Pons (tissue), 1 donor: ENCODE measurements around the gene NUMB.

Source experiments
- DNase-seq: peaks from one replicate; pipeline ENCODE4 v3.0.0-alpha.2; 2016; ENCODE audit warnings: low spot score

Gene NUMB

GRCh38 chr14:73245480-73246325 lies 212.6 kb downstream of the NUMB start:
- no peak for DNase-seq

- no peak for DNase-seq
Measured at GRCh38 chr14:73244541-73245290, 213.6 kb downstream of the NUMB start.

- DNase-seq, result no peak
Measured at GRCh38 chr14:73243748-73244147, 214.6 kb downstream of the NUMB start.

- DNase-seq, result no peak
Measured at GRCh38 chr14:73243341-73243740, 215.0 kb downstream of the NUMB start.

GRCh38 chr14:73242357-73242901 lies 215.9 kb downstream of the NUMB start:
- no peak for DNase-seq

GRCh38 chr14:73241481-73242165 lies 216.7 kb downstream of the NUMB start:
- DNase-seq, result no peak

- peak; percentile 28 for DNase-seq
Measured at GRCh38 chr14:73240816-73241480, 217.4 kb downstream of the NUMB start.

- DNase-seq, result no peak
Measured at GRCh38 chr14:73239393-73240241, 218.7 kb downstream of the NUMB start.

GRCh38 chr14:73238941-73239340 lies 219.4 kb downstream of the NUMB start:
- no peak for DNase-seq

- no peak for DNase-seq
Measured at GRCh38 chr14:73238424-73238852, 219.9 kb downstream of the NUMB start.

GRCh38 chr14:73237786-73238423 lies 220.4 kb downstream of the NUMB start:
- no peak for DNase-seq

GRCh38 chr14:73237219-73237785 lies 221.0 kb downstream of the NUMB start, which contains the start of gene PAPLN:
TSS of gene PAPLN (plus strand) at chr14:73237506. CDS start at chr14:73239779, 2,273 bp downstream.
- DNase-seq, result no peak

GRCh38 chr14:73236752-73237218 lies 221.6 kb downstream of the NUMB start:
- DNase-seq, result no peak

GRCh38 chr14:73236157-73236556 lies 222.2 kb downstream of the NUMB start:
- DNase-seq, result no peak

- DNase-seq, result no peak
Measured at GRCh38 chr14:73235531-73236155, 222.7 kb downstream of the NUMB start.

GRCh38 chr14:73234586-73235394 lies 223.6 kb downstream of the NUMB start:
- no peak for DNase-seq

GRCh38 chr14:73234029-73234428 lies 224.3 kb downstream of the NUMB start:
- DNase-seq, result no peak

- DNase-seq, result no peak
Measured at GRCh38 chr14:73233564-73233963, 224.8 kb downstream of the NUMB start.
